Endometrium (tissue), 2 donors: ENCODE results near the gene EIF4E2.
"Not testable (repeated sequence)": the region's sequence is repeated elsewhere in the genome, so short reads cannot be mapped to it uniquely, and the experiment has no call there.

ENCODE experiments used
- FAIRE-seq: peaks from 2 replicates; lab custom pipeline; 2012; peaks lifted over from hg19 to GRCh38; lab: Jason Lieb, UNC
- donor health status: control.
- donor health status: control.

The EIF4E2 gene

GRCh38 chr2:232569541-232569940 is 19.1 kb downstream of the EIF4E2 start:
- FAIRE-seq: no peak

GRCh38 chr2:232570481-232570880 is 20.0 kb downstream of the EIF4E2 start:
- FAIRE-seq: not testable (repeated sequence)

GRCh38 chr2:232571026-232571474 is 20.6 kb downstream of the EIF4E2 start:
- FAIRE-seq: no peak

GRCh38 chr2:232573042-232573441 is 22.6 kb downstream of the EIF4E2 start:
- no peak for FAIRE-seq

- FAIRE-seq: no peak
Measured at GRCh38 chr2:232573771-232574435, 23.4 kb downstream of the EIF4E2 start.

- no peak for FAIRE-seq
Measured at GRCh38 chr2:232574674-232575403, 24.4 kb downstream of the EIF4E2 start.

- no peak for FAIRE-seq
Measured at GRCh38 chr2:232575404-232575746, 24.9 kb downstream of the EIF4E2 start.

- no peak for FAIRE-seq
Measured at GRCh38 chr2:232576995-232577394, 26.5 kb downstream of the EIF4E2 start.

- FAIRE-seq: no peak
Measured at GRCh38 chr2:232577841-232578240, 27.4 kb downstream of the EIF4E2 start.

GRCh38 chr2:232578626-232579025 is 28.1 kb downstream of the EIF4E2 start:
- FAIRE-seq: no peak

- FAIRE-seq: no peak
Measured at GRCh38 chr2:232580648-232580981, 30.1 kb downstream of the EIF4E2 start.

- FAIRE-seq: no peak
Measured at GRCh38 chr2:232581725-232582124, 31.2 kb downstream of the EIF4E2 start.

GRCh38 chr2:232584238-232584637 is 33.7 kb downstream of the EIF4E2 start:
- no peak for FAIRE-seq

- FAIRE-seq: no peak
Measured at GRCh38 chr2:232586943-232587505, 36.5 kb downstream of the EIF4E2 start.

- no peak for FAIRE-seq
Measured at GRCh38 chr2:232587512-232587911, 37.0 kb downstream of the EIF4E2 start.

- FAIRE-seq: no peak
Measured at GRCh38 chr2:232588031-232588430, 37.5 kb downstream of the EIF4E2 start.

- no peak for FAIRE-seq
Measured at GRCh38 chr2:232588680-232589585, 38.4 kb downstream of the EIF4E2 start.

- FAIRE-seq: no peak
Measured at GRCh38 chr2:232592772-232593395, 42.4 kb downstream of the EIF4E2 start.

- no peak for FAIRE-seq
Measured at GRCh38 chr2:232593982-232594381, 43.5 kb downstream of the EIF4E2 start.

GRCh38 chr2:232597362-232598079 is 47.0 kb downstream of the EIF4E2 start:
- no peak for FAIRE-seq

- FAIRE-seq: no peak
Measured at GRCh38 chr2:232598293-232598692, 47.8 kb downstream of the EIF4E2 start.
